HG03354 (cell line): ENCODE data around the gene CTDNEP1.
"Not testable (repeated sequence)": the region's sequence is repeated elsewhere in the genome, so short reads cannot be mapped to it uniquely, and the experiment has no call there.

Source experiments
- ATAC-seq: cut with Tn5 transposase; IDR thresholded peaks from one replicate; pipeline ENCODE4 v1.9.1; 2021; ENCODE audit warnings: mild to moderate bottlenecking; ENCODE audit not compliant: unreplicated experiment, poor library complexity, severe bottlenecking

The CTDNEP1 gene

GRCh38 chr17:7250695-7251627, 573 bp downstream of the CTDNEP1 start:
- no peak for ATAC-seq

- no peak for ATAC-seq
Measured at GRCh38 chr17:7249830-7250229, 1.7 kb downstream of the CTDNEP1 start.

GRCh38 chr17:7249214-7249613, 2.3 kb downstream of the CTDNEP1 start:
- ATAC-seq, result no peak

- ATAC-seq, result no peak
Measured at GRCh38 chr17:7248796-7249195, 2.7 kb downstream of the CTDNEP1 start.

GRCh38 chr17:7246779-7247178, 4.8 kb downstream of the CTDNEP1 start:
- ATAC-seq, result no peak

- not testable (repeated sequence) for ATAC-seq
Measured at GRCh38 chr17:7243838-7244237, 7.7 kb downstream of the CTDNEP1 start.

GRCh38 chr17:7243453-7243729, 8.1 kb downstream of the CTDNEP1 start:
- no peak for ATAC-seq

GRCh38 chr17:7242717-7243452, 8.6 kb downstream of the CTDNEP1 start:
- ATAC-seq, result peak; percentile 48

- peak; percentile 36 for ATAC-seq
Measured at GRCh38 chr17:7241783-7242716, 9.5 kb downstream of the CTDNEP1 start, which contains the start of gene GABARAP. TSS of gene GABARAP (minus strand) at chr17:7242449. CDS start at chr17:7242330, 119 bp downstream.

- no peak for ATAC-seq
Measured at GRCh38 chr17:7241090-7241733, 10.3 kb downstream of the CTDNEP1 start.

- ATAC-seq, result no peak
Measured at GRCh38 chr17:7240375-7240774, 11.2 kb downstream of the CTDNEP1 start.

GRCh38 chr17:7239091-7240027, 12.2 kb downstream of the CTDNEP1 start, which contains the start of gene PHF23:
TSS of gene PHF23 (minus strand) at chr17:7239457. CDS start at chr17:7239279, 178 bp downstream.
- peak; percentile 56 for ATAC-seq

GRCh38 chr17:7238420-7239090, 13.0 kb downstream of the CTDNEP1 start:
- ATAC-seq, result no peak

GRCh38 chr17:7237761-7238419, 13.6 kb downstream of the CTDNEP1 start:
- ATAC-seq, result no peak

- no peak for ATAC-seq
Measured at GRCh38 chr17:7237266-7237760, 14.2 kb downstream of the CTDNEP1 start.

GRCh38 chr17:7236808-7237207, 14.7 kb downstream of the CTDNEP1 start:
- ATAC-seq, result no peak
